HepG2 (cell line): ENCODE results near the gene HELB. TPM values are rescaled to one million over a fixed set of nuclear protein-coding genes. Genes with fewer than 3 reads are reported as not detected.

Source experiments
- ATF1 ChIP-seq: IDR thresholded peaks from 2 replicates; pipeline ENCODE4 v1.6.1; 2016; ENCODE audit warnings: mild to moderate bottlenecking, control low read depth
- DNMT3B ChIP-seq: conservative IDR thresholded peaks from 2 replicates; pipeline ENCODE4 v1.6.1; 2016; ENCODE audit warnings: missing biosample characterization, control low read depth
- EED ChIP-seq: sonication (generic); formaldehyde crosslinking; IDR thresholded peaks from 2 replicates; pipeline ENCODE4 v1.5.0; 2020; ENCODE audit warnings: mild to moderate bottlenecking, missing genetic modification reagents
- EZH2 ChIP-seq: conservative IDR thresholded peaks from 2 replicates; pipeline ENCODE4 v1.6.1; 2012; ENCODE audit warnings: mild to moderate bottlenecking, low read depth, low read length, moderate library complexity
- FOSL1 ChIP-seq: sonication (generic); formaldehyde crosslinking; IDR thresholded peaks from 2 replicates; pipeline ENCODE4 v1.9.0; 2021; ENCODE audit warnings: missing genetic modification reagents, borderline replicate concordance
- NFE2 ChIP-seq: sonication (generic); formaldehyde crosslinking; IDR thresholded peaks from 2 replicates; pipeline ENCODE4 v1.4.0; 2020; ENCODE audit warnings: missing genetic modification reagents
- NFE2L2 ChIP-seq: fragments of 150-350 bp; IDR thresholded peaks from 2 replicates; pipeline ENCODE4 v1.6.1; 2014; ENCODE audit warnings: low read length
- PITX1 ChIP-seq: sonication (generic); formaldehyde crosslinking; IDR thresholded peaks from 2 replicates; pipeline ENCODE4 v1.5.1; 2020; ENCODE audit warnings: mild to moderate bottlenecking, missing genetic modification reagents
- RAD51 ChIP-seq: fragments of 450-650 bp; IDR thresholded peaks from 2 replicates; pipeline ENCODE4 v1.6.1; 2016; ENCODE audit warnings: borderline replicate concordance
- SIN3A ChIP-seq: IDR thresholded peaks from 2 replicates; pipeline ENCODE4 v1.6.1; 2011; ENCODE audit warnings: low read depth, mild to moderate bottlenecking, control low read depth, low read length, borderline replicate concordance
- STAG1 ChIP-seq: sonication (generic); formaldehyde crosslinking; IDR thresholded peaks from 2 replicates; pipeline ENCODE4 v1.4.0; 2020; ENCODE audit warnings: missing genetic modification reagents
- ZEB1 ChIP-seq: IDR thresholded peaks from 2 replicates; pipeline ENCODE4 v1.6.1; 2012; ENCODE audit warnings: mild to moderate bottlenecking, low read depth, inconsistent platforms; ENCODE audit not compliant: insufficient replicate concordance
- ZFP37 ChIP-seq: sonication (generic); formaldehyde crosslinking; IDR thresholded peaks from 2 replicates; pipeline ENCODE4 v1.4.0; 2020; ENCODE audit warnings: missing genetic modification reagents, borderline replicate concordance
- ZKSCAN1 ChIP-seq: fragments of 150-350 bp; IDR thresholded peaks from 2 replicates; pipeline ENCODE4 v1.6.1; 2014; ENCODE audit warnings: low read length
- ZNF10 ChIP-seq: sonication (generic); formaldehyde crosslinking; IDR thresholded peaks from 2 replicates; pipeline ENCODE4 v1.4.0; 2020; ENCODE audit warnings: mild to moderate bottlenecking, low read depth, missing genetic modification reagents, borderline replicate concordance
- ZNF207 ChIP-seq: fragments of 450-650 bp; IDR thresholded peaks from 2 replicates; pipeline ENCODE4 v1.6.1; 2016; ENCODE audit warnings: antibody characterized with exemption, borderline replicate concordance
- ZNF230 ChIP-seq: sonication (generic); formaldehyde crosslinking; IDR thresholded peaks from 2 replicates; pipeline ENCODE4 v1.4.0; 2020; ENCODE audit warnings: mild to moderate bottlenecking, missing genetic modification reagents
- ZNF468 ChIP-seq: sonication (generic); formaldehyde crosslinking; IDR thresholded peaks from 2 replicates; pipeline ENCODE4 v1.8.0; 2022; ENCODE audit warnings: mild to moderate bottlenecking, moderate library complexity, missing genetic modification reagents
- ZNF513 ChIP-seq: sonication (generic); formaldehyde crosslinking; conservative IDR thresholded peaks from 2 replicates; pipeline ENCODE4 v1.5.0; 2020; ENCODE audit warnings: missing genetic modification reagents
- ZNF546 ChIP-seq: sonication (generic); formaldehyde crosslinking; conservative IDR thresholded peaks from 2 replicates; pipeline ENCODE4 v1.8.1; 2023; ENCODE audit warnings: mild to moderate bottlenecking, missing genetic modification reagents
- ZNF552 ChIP-seq: sonication (generic); formaldehyde crosslinking; IDR thresholded peaks from 2 replicates; pipeline ENCODE4 v1.9.0; 2022; ENCODE audit warnings: missing genetic modification reagents, mild to moderate bottlenecking, borderline replicate concordance
- ZNF569 ChIP-seq: sonication (generic); formaldehyde crosslinking; IDR thresholded peaks from 2 replicates; pipeline ENCODE4 v1.5.0; 2020; ENCODE audit warnings: mild to moderate bottlenecking, missing genetic modification reagents, moderate library complexity, borderline replicate concordance
- ZNF614 ChIP-seq: IDR thresholded peaks from 2 replicates; pipeline ENCODE4 v1.6.1; 2018; ENCODE audit warnings: missing biosample characterization, missing genetic modification reagents, inconsistent platforms, borderline replicate concordance
- ZNF768 ChIP-seq: sonication (generic); formaldehyde crosslinking; IDR thresholded peaks from 2 replicates; pipeline ENCODE4 v1.4.0; 2020; ENCODE audit warnings: missing genetic modification reagents
- polyA plus RNA-seq, 8 experiments: library from polyadenylated mRNA; depleted of rRNA in 3 of 8; stranded (reverse) in 7 of 8; unstranded in 1 of 8; fragments of >200 nt; fragmentation: Illumina TruSeq in 4 of 8; extraction: Trizol in 4 of 8; gene quantifications; 2 replicates each; pipeline versions ENCODE4 v1.2.1 to v1.2.3, GENCODE V29; 2011 to 2016; ENCODE audit warnings: low read depth in 4 of 8, missing spikeins in 1 of 8, mixed read lengths in 1 of 8; ENCODE audit not compliant: insufficient read depth in 1 of 8
- total RNA-seq, 5 experiments: library from RNA; depleted of rRNA; stranded (reverse); fragments of >200 nt; fragmentation: Illumina TruSeq; extraction: Trizol; gene quantifications; 2 replicates each; pipeline ENCODE4 v1.2.3, GENCODE V29; 2016; ENCODE audit warnings: low read depth in 1 of 5
- TF ChIP-seq, protein P1 (sequence below): sonication (generic); formaldehyde crosslinking; conservative IDR thresholded peaks from 2 replicates; pipeline ENCODE4 v1.8.0; 2022; ENCODE audit warnings: missing genetic modification reagents
- TF ChIP-seq, protein P2 (sequence below): sonication (generic); formaldehyde crosslinking; IDR thresholded peaks from 2 replicates; pipeline ENCODE4 v1.5.0; 2020; ENCODE audit warnings: missing genetic modification reagents
- TF ChIP-seq, protein P3 (sequence below): sonication (generic); formaldehyde crosslinking; IDR thresholded peaks from 2 replicates; pipeline ENCODE4 v1.5.1; 2020; ENCODE audit warnings: mild to moderate bottlenecking, missing genetic modification reagents, moderate library complexity

Gene HELB
- total and polyA plus RNA-seq, 2 of the 13 experiments (the other 11 are each of a cell fraction or from before 2014, with no cell fraction given) = 1.7 to 3.7 TPM

- TF ChIP-seq NFE2 (no peak), ZFP37 (CRISPR knock-in tag) (0 out of 2 replicates have a peak, but pooled peaks have one; percentile 38), ZNF207 (no peak), ZEB1 (no peak), PITX1 (CRISPR knock-in tag) (no peak), ZNF468 (CRISPR knock-in tag) (no peak), ZNF569 (CRISPR knock-in tag) (no peak), ZKSCAN1 (no peak), ATF1 (CRISPR knock-in tag) (no peak), ZNF10 (CRISPR knock-in tag) (no peak), EED (peak; percentile 72), ZNF768 (CRISPR knock-in tag) (peak; percentile 23; the same call in 1 of the 2 replicates), ZNF230 (CRISPR knock-in tag) (peak; percentile 61; the same call in 1 of the 2 replicates), EZH2 (no peak), STAG1 (CRISPR knock-in tag) (no peak), FOSL1 (CRISPR knock-in tag) (no peak), NFE2L2 (no peak), ZNF552 (no peak), DNMT3B (no peak), RAD51 (no peak), ZNF546 (CRISPR knock-in tag) (no peak), ZNF513 (CRISPR knock-in tag) (no peak), SIN3A (no peak), ZNF614 (CRISPR knock-in tag) (no peak)
- TF ChIP-seq, protein P1, sequence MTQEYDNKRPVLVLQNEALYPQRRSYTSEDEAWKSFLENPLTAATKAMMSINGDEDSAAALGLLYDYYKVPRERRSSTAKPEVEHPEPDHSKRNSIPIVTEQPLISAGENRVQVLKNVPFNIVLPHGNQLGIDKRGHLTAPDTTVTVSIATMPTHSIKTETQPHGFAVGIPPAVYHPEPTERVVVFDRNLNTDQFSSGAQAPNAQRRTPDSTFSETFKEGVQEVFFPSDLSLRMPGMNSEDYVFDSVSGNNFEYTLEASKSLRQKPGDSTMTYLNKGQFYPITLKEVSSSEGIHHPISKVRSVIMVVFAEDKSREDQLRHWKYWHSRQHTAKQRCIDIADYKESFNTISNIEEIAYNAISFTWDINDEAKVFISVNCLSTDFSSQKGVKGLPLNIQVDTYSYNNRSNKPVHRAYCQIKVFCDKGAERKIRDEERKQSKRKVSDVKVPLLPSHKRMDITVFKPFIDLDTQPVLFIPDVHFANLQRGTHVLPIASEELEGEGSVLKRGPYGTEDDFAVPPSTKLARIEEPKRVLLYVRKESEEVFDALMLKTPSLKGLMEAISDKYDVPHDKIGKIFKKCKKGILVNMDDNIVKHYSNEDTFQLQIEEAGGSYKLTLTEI (CRISPR knock-in tag) = no peak
- TF ChIP-seq, protein P2, sequence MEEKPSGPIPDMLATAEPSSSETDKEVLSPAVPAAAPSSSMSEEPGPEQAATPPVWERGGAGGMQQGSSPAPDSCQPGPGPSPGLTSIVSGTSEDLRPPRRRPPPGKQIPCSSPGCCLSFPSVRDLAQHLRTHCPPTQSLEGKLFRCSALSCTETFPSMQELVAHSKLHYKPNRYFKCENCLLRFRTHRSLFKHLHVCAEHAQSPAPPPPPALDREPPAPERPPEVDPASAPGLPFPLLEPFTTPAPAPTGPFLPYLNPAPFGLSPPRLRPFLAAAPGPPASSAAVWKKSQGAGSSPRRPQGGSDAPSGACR (CRISPR knock-in tag) = peak; percentile 77
- TF ChIP-seq, protein P3, sequence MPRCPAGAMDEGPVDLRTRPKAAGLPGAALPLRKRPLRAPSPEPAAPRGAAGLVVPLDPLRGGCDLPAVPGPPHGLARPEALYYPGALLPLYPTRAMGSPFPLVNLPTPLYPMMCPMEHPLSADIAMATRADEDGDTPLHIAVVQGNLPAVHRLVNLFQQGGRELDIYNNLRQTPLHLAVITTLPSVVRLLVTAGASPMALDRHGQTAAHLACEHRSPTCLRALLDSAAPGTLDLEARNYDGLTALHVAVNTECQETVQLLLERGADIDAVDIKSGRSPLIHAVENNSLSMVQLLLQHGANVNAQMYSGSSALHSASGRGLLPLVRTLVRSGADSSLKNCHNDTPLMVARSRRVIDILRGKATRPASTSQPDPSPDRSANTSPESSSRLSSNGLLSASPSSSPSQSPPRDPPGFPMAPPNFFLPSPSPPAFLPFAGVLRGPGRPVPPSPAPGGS (CRISPR knock-in tag) = 0 out of 2 replicates have a peak, but pooled peaks have one; percentile 22
These were observed at the start of gene HELB (continued) for GRCh38 chr12:66301944-66302826.
